Ovary (tissue), 3 donors: ENCODE measurements around the gene HNRNPA2B1.

Experiments used
- CTCF ChIP-seq, 3 donors: fragments of 450-650 bp in 2 of 3; fragments of 200-600 bp in 1 of 3; IDR thresholded peaks; one replicate each; pipeline versions ENCODE4 v1.5.1 to v1.8.0; 2016 to 2022; ENCODE audit warnings: antibody characterized with exemption in 3 of 3, mild to moderate bottlenecking in 1 of 3
- POLR2A ChIP-seq: fragments of 450-650 bp; IDR thresholded peaks from one replicate; pipeline ENCODE4 v1.6.1; 2017; ENCODE audit warnings: antibody characterized with exemption, mild to moderate bottlenecking, moderate library complexity
- donor health status: DM: no; HTN: no; CAD: no.

- no peak for TF ChIP-seq CTCF (IDR thresholded peaks at IDR 0.05)
- no peak for TF ChIP-seq POLR2A
Observed at GRCh38 chr7:26141077-26141476, 59.5 kb downstream of the HNRNPA2B1 start.
